Naive thymus-derived CD4-positive, alpha-beta T cell (primary cell): ENCODE data around the gene MID1. TPM values are rescaled to one million over a fixed set of nuclear protein-coding genes. Genes with fewer than 3 reads are reported as not detected.

ENCODE experiments used
- ATAC-seq: fragments of 150-1000 bp; cut with Tn5 transposase; 2 replicates; pipeline ENCODE4 v1.10.0; 2021; ENCODE audit warnings: mild to moderate bottlenecking, moderate library complexity
- CTCF ChIA-PET: fragments of 350-600 bp; sonication (Branson Sonifier 250); formaldehyde crosslinking; loops from one replicate; lab custom pipeline; 2021; ENCODE audit warnings: antibody characterized with exemption; lab: Charles Lee
- POLR2A ChIA-PET: fragments of 350-600 bp; sonication (Branson Sonifier 250); formaldehyde crosslinking; loops from one replicate; lab custom pipeline; 2021; ENCODE audit warnings: antibody characterized with exemption, inconsistent platforms; lab: Charles Lee
- DNase-seq, 9 donors: peaks; one replicate each; pipeline versions ENCODE4 v3.0.0 to v3.0.0-alpha.2; 2020 to 2022; ENCODE audit warnings: mixed read lengths in 1 of 9
- H3K27ac ChIP-seq: one replicate; pipeline ENCODE4 v1.7.0; 2013; ENCODE audit warnings: mild to moderate bottlenecking, low read depth, low read length, moderate library complexity
- H3K27me3 ChIP-seq, 2 donors: one replicate each; pipeline ENCODE4 v1.7.0; 2013; ENCODE audit warnings: low read length in 2 of 2, mild to moderate bottlenecking in 2 of 2, moderate library complexity in 2 of 2; ENCODE audit not compliant: control insufficient read depth in 2 of 2, insufficient read depth in 2 of 2
- H3K36me3 ChIP-seq, 3 experiments: 1 replicate in 2 of 3; 2 replicates in 1 of 3; pipeline ENCODE4 v1.7.0; 2013; ENCODE audit warnings: low read length in 3 of 3, mild to moderate bottlenecking in 3 of 3, moderate library complexity in 1 of 3; ENCODE audit not compliant: insufficient read depth in 3 of 3, control insufficient read depth in 2 of 3
- H3K4me1 ChIP-seq, 2 donors: one replicate each; pipeline ENCODE4 v1.7.0; 2013; ENCODE audit warnings: low read length in 2 of 2, mild to moderate bottlenecking in 2 of 2, moderate library complexity in 1 of 2; ENCODE audit not compliant: control insufficient read depth in 2 of 2, insufficient read depth in 2 of 2
- H3K4me3 ChIP-seq: 2 replicates; pipeline ENCODE4 v1.7.0; 2013; ENCODE audit warnings: mild to moderate bottlenecking, low read length
- H3K9me3 ChIP-seq, 3 experiments: 1 replicate in 2 of 3; 2 replicates in 1 of 3; pipeline ENCODE4 v1.7.0; 2013; ENCODE audit warnings: low read length in 3 of 3; ENCODE audit not compliant: control insufficient read depth in 2 of 3
- H3K27ac Mint-ChIP-seq, 9 donors: one replicate each; pipeline ENCODE4 v1.8.0; 2020 to 2022; ENCODE audit warnings: mixed read lengths in 9 of 9, mild to moderate bottlenecking in 8 of 9, moderate library complexity in 5 of 9, inconsistent platforms in 2 of 9
- H3K27me3 Mint-ChIP-seq, 5 donors: one replicate each; pipeline ENCODE4 v1.8.0; 2021 to 2022; ENCODE audit warnings: mixed read lengths in 5 of 5, mild to moderate bottlenecking in 1 of 5
- H3K36me3 Mint-ChIP-seq, 5 donors: one replicate each; pipeline ENCODE4 v1.8.0; 2020 to 2022; ENCODE audit warnings: mixed read lengths in 5 of 5, mild to moderate bottlenecking in 3 of 5, inconsistent platforms in 1 of 5
- H3K4me1 Mint-ChIP-seq, 7 donors: one replicate each; pipeline ENCODE4 v1.8.0; 2020 to 2022; ENCODE audit warnings: mixed read lengths in 7 of 7, mild to moderate bottlenecking in 3 of 7, inconsistent platforms in 1 of 7
- H3K4me3 Mint-ChIP-seq, 10 donors: one replicate each; pipeline ENCODE4 v1.8.0; 2020 to 2022; ENCODE audit warnings: mild to moderate bottlenecking in 10 of 10, mixed read lengths in 10 of 10, moderate library complexity in 6 of 10, inconsistent platforms in 2 of 10
- H3K9me3 Mint-ChIP-seq, 11 donors: one replicate each; pipeline ENCODE4 v1.8.0; 2020 to 2022; ENCODE audit warnings: mixed read lengths in 11 of 11, mild to moderate bottlenecking in 4 of 11, inconsistent platforms in 1 of 11, moderate library complexity in 1 of 11
- intact Hi-C, 2 donors: fragments of 100-400 bp; cut with micrococcal nuclease; formaldehyde crosslinking; loops; one replicate each; pipeline ENCODE4 v1.15.1; 2023
- polyA plus RNA-seq, 2 donors: library from polyadenylated mRNA; unstranded; fragments of 300-500 nt; fragmentation: Illumina TruSeq; gene quantifications; one replicate each; pipeline ENCODE4 v1.2.3, GENCODE V29; 2021
- total RNA-seq, 6 experiments: library from RNA in 5 of 6; stranded (reverse) in 5 of 6; gene quantifications; 1 replicate in 5 of 6; 2 replicates in 1 of 6; pipeline ENCODE4 v1.2.3 and lab custom pipeline; 2021 to 2026

The MID1 gene
- total and polyA plus RNA-seq, 7 experiments from 2014 or later = 0.12 to 0.27 (median 0.22) TPM; not detected in 2

DNA sequence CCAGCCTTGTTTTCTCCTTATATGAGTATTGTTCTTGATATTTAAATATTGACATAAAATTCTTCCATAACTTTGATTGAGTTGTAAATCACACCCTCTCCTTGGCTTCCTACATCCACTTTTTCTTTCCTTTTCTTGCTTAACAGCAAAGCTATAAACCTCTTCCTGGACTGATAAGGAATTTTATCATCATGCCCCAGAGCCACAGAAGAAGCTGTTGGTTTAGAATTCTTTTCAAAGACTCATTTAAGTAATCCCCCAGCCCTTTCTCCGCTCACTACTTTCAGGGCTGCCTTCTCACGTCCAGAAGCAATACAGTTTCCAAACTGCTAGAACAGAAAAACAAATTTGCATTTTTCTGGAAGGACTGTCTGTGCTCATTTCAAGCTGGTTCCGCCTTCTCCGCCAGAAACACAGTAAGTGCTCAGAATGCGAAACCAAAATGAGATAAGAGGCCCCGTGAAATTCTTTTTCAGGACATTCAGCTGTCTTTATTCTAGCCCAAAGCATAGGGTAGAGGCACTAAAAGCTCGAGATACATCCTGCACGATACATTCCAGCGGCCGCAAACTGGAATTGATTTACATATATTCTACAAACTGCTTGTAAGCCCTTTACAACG lies 849 bp downstream of the MID1 start:
- Mint-ChIP-seq H3K4me1 (peaks cover 4 to 18% (median 11%) of the 10 kb centered on the region in 7 donors), H3K27ac (no peak overlapping the region), H3K4me3 (peak overlapping the region in 9 of 10 donors; percentile 54 to 86 (median 76)), H3K27me3 (peaks cover 24 to 41% (median 29%) of the 10 kb centered on the region in 5 donors), H3K9me3 (peaks cover 0 to 5% (median 0%) of the 10 kb centered on the region in 11 donors), H3K36me3 (no peaks in the 10 kb centered on the region)
- no peaks in the 10 kb centered on the region for H3K4me1 ChIP-seq
- ChIA-PET POLR2A (no interaction called here), CTCF (no interaction called here)
- no peak overlapping the region for H3K27ac ChIP-seq
- H3K9me3 ChIP-seq = no peaks in the 10 kb centered on the region
- no peaks in the 10 kb centered on the region for H3K36me3 ChIP-seq
- ATAC-seq = no peak
- no peak overlapping the region for H3K4me3 ChIP-seq
- DNase-seq = no peak
- intact Hi-C loops = loop anchor here in 1 of 2 donors (5.0 kb wide), 1 partner anchor 432 kb away; no protein-coding TSS in a partner anchor
- no peaks in the 10 kb centered on the region for H3K27me3 ChIP-seq

DNA sequence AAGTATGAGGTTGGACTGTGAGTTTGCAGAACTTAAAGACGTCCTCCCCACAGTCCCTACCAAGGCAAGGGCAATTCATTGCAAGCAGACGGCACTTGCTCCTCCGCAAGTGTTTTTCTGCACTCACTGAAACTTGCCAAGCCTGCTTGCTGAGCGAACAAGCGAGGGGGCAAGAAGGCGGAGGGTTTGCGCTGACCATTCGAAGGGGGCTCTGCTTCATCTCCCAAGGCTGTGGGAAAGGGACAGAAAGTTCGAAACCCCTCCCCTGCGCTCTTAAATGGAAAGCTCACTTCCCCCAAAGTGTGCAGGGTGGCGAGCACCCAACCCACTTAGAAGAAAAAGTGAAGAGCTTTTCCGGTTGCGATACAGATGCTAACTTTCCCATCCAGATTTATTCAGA lies 1.4 kb downstream of the MID1 start:
- H3K36me3 Mint-ChIP-seq = no peaks in the 10 kb centered on the region
- H3K9me3 Mint-ChIP-seq = peaks cover 0 to 5% (median 0%) of the 10 kb centered on the region in 11 donors
- H3K9me3 ChIP-seq = no peaks in the 10 kb centered on the region
- no peak for ATAC-seq
- H3K27me3 ChIP-seq = no peaks in the 10 kb centered on the region
- H3K27ac ChIP-seq = no peak overlapping the region
- H3K4me3 ChIP-seq = no peak overlapping the region
- intact Hi-C loops = loop anchor here in 1 of 2 donors (5.0 kb wide), 1 partner anchor 432 kb away; no protein-coding TSS in a partner anchor
- peaks cover 4 to 18% (median 11%) of the 10 kb centered on the region in 7 donors for H3K4me1 Mint-ChIP-seq
- H3K36me3 ChIP-seq = no peaks in the 10 kb centered on the region
- H3K27me3 Mint-ChIP-seq = peaks cover 24 to 41% (median 29%) of the 10 kb centered on the region in 5 donors
- no peak for DNase-seq
- POLR2A ChIA-PET = no interaction called here
- no peak overlapping the region for H3K27ac Mint-ChIP-seq
- H3K4me1 ChIP-seq = no peaks in the 10 kb centered on the region
- CTCF ChIA-PET = no interaction called here
- peak overlapping the region in 6 of 10 donors; percentile 23 to 84 (median 61) for H3K4me3 Mint-ChIP-seq

DNA sequence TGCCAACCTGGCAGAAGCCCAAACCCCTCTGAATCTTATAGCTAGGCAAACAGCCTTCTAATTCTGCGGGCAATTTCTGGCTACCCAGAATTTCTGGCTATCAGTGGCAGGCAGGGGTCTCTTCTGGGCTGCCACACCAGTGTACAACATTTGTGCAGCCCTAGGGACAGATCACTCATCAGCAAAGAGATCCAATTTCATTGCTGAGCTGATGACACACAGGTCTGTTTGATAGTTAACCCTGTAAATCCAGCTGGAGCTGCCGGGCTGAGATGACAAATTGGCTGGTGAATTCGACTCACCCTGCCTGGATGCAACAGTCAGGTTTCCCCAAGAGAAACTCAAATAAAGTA lies 2.4 kb downstream of the MID1 start:
- H3K9me3 ChIP-seq = no peaks in the 10 kb centered on the region
- Mint-ChIP-seq H3K36me3 (no peaks in the 10 kb centered on the region), H3K27ac (no peak overlapping the region), H3K4me3 (no peak overlapping the region), H3K27me3 (peaks cover 24 to 41% (median 29%) of the 10 kb centered on the region in 5 donors), H3K4me1 (peaks cover 4 to 18% (median 11%) of the 10 kb centered on the region in 7 donors), H3K9me3 (peaks cover 0 to 5% (median 0%) of the 10 kb centered on the region in 11 donors)
- ATAC-seq = no peak
- POLR2A ChIA-PET = no interaction called here
- intact Hi-C loops = loop anchor here in 1 of 2 donors (5.0 kb wide), 1 partner anchor 431 kb away; no protein-coding TSS in a partner anchor
- H3K27me3 ChIP-seq = no peaks in the 10 kb centered on the region
- DNase-seq = no peak
- CTCF ChIA-PET = no interaction called here
- no peaks in the 10 kb centered on the region for H3K4me1 ChIP-seq
- no peaks in the 10 kb centered on the region for H3K36me3 ChIP-seq
- H3K27ac ChIP-seq = no peak overlapping the region
- H3K4me3 ChIP-seq = no peak overlapping the region

DNA sequence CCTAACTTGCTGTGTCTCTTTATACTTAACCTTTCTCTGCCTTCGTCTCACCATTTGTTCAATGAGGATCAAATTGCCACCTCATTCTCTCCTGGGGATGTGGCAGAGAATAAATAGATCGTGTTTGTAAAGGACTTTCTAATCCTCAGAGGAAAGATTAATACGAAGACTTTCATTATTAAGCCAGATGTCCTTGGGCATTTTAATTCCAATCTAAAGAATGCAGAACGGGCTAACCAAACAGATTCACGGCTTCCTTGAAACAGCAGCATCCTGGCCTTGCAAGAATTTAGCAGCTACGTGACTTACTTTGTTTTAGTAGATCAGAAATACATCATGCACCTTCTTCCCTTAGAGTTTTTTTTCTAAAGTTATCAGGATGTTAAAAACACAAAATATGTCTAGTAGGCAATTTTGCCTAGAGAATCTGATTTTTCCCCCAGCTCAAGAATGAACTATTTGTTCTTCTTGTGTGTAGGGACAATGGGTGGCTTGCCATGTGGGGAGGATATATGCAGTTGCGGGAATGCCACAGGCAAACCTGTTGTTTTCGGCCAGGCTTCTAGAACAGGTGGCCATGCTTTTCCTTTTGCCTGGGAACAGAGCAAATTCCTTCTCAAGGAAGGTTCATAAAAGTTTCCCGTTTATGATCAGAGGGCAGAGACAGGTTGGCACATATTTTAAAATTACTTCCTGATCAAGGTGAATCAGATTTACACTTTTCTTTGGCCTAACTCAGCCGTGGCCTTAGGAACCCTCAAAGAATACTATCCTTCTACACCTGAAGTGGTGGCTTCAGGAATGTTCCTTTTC lies 3.0 kb downstream of the MID1 start:
- H3K27me3 Mint-ChIP-seq = peaks cover 24 to 40% (median 27%) of the 10 kb centered on the region in 5 donors
- no peak for ATAC-seq
- POLR2A ChIA-PET = no interaction called here
- DNase-seq = no peak
- no peak overlapping the region for H3K4me3 Mint-ChIP-seq
- Histone ChIP-seq H3K4me1 (no peaks in the 10 kb centered on the region), H3K36me3 (no peaks in the 10 kb centered on the region), H3K4me3 (no peak overlapping the region), H3K27me3 (no peaks in the 10 kb centered on the region), H3K27ac (no peak overlapping the region), H3K9me3 (no peaks in the 10 kb centered on the region)
- intact Hi-C loops = loop anchor here in 1 of 2 donors (5.0 kb wide), 1 partner anchor 430 kb away; no protein-coding TSS in a partner anchor
- H3K36me3 Mint-ChIP-seq = no peaks in the 10 kb centered on the region
- H3K27ac Mint-ChIP-seq = no peak overlapping the region
- peaks cover 4 to 18% (median 11%) of the 10 kb centered on the region in 7 donors for H3K4me1 Mint-ChIP-seq
- CTCF ChIA-PET = no interaction called here
- peaks cover 0 to 3% (median 0%) of the 10 kb centered on the region in 11 donors for H3K9me3 Mint-ChIP-seq

DNA sequence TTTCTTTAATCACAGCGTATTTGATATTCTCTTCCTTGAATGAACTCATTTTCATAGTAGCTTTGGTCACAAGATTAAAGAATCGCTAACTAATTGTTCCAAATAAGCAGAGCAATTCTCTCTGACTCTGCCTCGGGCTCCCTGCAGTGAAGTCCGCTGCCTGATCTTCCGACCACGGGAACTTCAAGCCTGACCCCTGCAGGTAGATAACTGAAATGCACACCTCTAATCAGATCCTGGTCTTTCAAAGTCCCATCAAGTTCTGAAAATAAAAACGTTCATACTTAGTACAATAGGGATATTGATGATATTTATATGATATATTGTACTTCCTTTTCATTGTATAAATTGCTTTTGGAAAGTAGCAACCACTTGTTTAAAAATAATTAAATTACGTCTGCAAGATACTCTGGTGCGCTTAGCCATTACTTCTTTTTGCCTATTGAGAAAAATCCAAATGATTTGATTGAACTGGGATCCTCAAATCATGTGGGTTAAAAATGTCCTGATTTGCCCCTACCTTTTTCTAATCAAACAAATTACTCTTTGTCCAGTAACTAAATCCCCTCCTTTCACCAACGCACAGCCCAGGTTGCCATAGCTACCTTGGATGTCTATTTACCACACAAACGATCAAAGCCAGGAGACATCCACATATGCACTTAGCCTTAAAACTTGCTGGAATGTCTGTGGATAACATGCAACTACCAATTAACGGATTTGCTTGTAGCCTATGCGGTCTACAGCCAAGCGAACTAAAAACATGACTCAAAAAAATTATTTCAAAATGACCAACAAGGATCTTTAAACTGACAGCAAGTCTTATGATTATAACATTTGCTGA lies 4.2 kb downstream of the MID1 start:
- no peak for DNase-seq
- intact Hi-C loops = loop anchor here (1.0 to 5.0 kb wide), 2 partner anchors 427 to 429 kb away; no protein-coding TSS in a partner anchor
- Mint-ChIP-seq H3K4me3 (no peak overlapping the region), H3K4me1 (peaks cover 4 to 18% (median 11%) of the 10 kb centered on the region in 7 donors), H3K36me3 (no peaks in the 10 kb centered on the region), H3K9me3 (peaks cover 0 to 2% (median 0%) of the 10 kb centered on the region in 11 donors), H3K27ac (no peak overlapping the region), H3K27me3 (peaks cover 20 to 37% (median 23%) of the 10 kb centered on the region in 5 donors)
- H3K9me3 ChIP-seq = no peaks in the 10 kb centered on the region
- H3K4me1 ChIP-seq = no peaks in the 10 kb centered on the region
- H3K36me3 ChIP-seq = no peaks in the 10 kb centered on the region
- POLR2A ChIA-PET = interaction anchor here (0.6 kb wide), 1 partner anchor 63 kb away, joined by 3 read pairs; no protein-coding TSS in a partner anchor
- no peak for ATAC-seq
- H3K27me3 ChIP-seq = no peaks in the 10 kb centered on the region
- H3K4me3 ChIP-seq = no peak overlapping the region
- CTCF ChIA-PET = no interaction called here
- no peak overlapping the region for H3K27ac ChIP-seq

DNA sequence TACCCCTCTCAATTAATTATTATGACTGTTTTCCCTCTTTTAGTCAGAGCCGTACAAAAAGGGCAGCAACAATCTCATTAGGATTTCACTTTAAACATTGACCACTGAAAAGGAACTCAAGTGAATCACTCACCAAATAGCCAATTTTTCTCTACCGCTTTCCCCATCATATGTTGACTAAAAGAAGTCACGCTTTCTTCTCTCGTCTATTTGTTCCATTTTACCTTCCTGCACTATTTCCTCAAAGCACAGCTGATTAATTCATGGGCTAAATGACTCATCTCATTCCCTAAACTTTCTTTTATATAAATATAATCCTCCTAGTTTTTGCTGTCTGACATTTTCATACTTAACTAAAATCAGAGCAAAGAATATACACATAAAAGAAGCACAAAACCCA lies 8.2 kb downstream of the MID1 start:
- ATAC-seq (no peak), DNase-seq (no peak)
- Mint-ChIP-seq H3K36me3 (no peaks in the 10 kb centered on the region), H3K9me3 (no peaks in the 10 kb centered on the region), H3K27me3 (peaks cover 5 to 18% (median 12%) of the 10 kb centered on the region in 5 donors), H3K27ac (no peak overlapping the region), H3K4me1 (peaks cover 0 to 2% (median 0%) of the 10 kb centered on the region in 7 donors), H3K4me3 (no peak overlapping the region)
- Histone ChIP-seq H3K9me3 (no peaks in the 10 kb centered on the region), H3K27ac (no peak overlapping the region), H3K4me3 (no peak overlapping the region), H3K36me3 (no peaks in the 10 kb centered on the region), H3K4me1 (no peaks in the 10 kb centered on the region), H3K27me3 (no peaks in the 10 kb centered on the region)
- CTCF ChIA-PET = no interaction called here
- intact Hi-C loops = no loop called here
- POLR2A ChIA-PET = no interaction called here
